OCI-LY1 (cell line): ENCODE results near the gene MUTYH.
A peak's percentile ranks its signal among the peaks of the same experiment; 100 is the strongest.

Experiments used
- H2AFZ ChIP-seq: fragments of 200-600 bp; sonication (generic), shearing (Covaris generic); 2 replicates; pipeline ENCODE4 v1.6.0; 2014; ENCODE audit warnings: antibody characterized with exemption, mild to moderate bottlenecking, low read length
- H3F3A ChIP-seq: fragments of 200-600 bp; sonication (generic), shearing (Covaris generic); 2 replicates; pipeline ENCODE4 v1.6.0; 2014; ENCODE audit warnings: mild to moderate bottlenecking, antibody characterized with exemption, low read length, moderate library complexity; ENCODE audit not compliant: insufficient read depth
- H3K27ac ChIP-seq: fragments of 200-600 bp; sonication (generic); 2 replicates; pipeline ENCODE4 v1.5.1; 2014; ENCODE audit warnings: low read length, mixed run types, mild to moderate bottlenecking, low read depth; ENCODE audit not compliant: poor library complexity, severe bottlenecking
- H3K27me3 ChIP-seq: fragments of 200-600 bp; sonication (generic); 2 replicates; pipeline ENCODE4 v1.6.0; 2014; ENCODE audit warnings: antibody characterized with exemption, mild to moderate bottlenecking, low read length, moderate library complexity; ENCODE audit not compliant: insufficient read depth
- H3K36me3 ChIP-seq: fragments of 200-600 bp; sonication (generic); 2 replicates; pipeline ENCODE4 v1.6.1; 2014; ENCODE audit warnings: mild to moderate bottlenecking, antibody characterized with exemption, low read length, moderate library complexity, mixed read lengths; ENCODE audit not compliant: insufficient read depth
- H3K4me1 ChIP-seq: fragments of 200-600 bp; sonication (generic); 2 replicates; pipeline ENCODE4 v1.5.1; 2014; ENCODE audit warnings: mild to moderate bottlenecking, low read length, moderate library complexity; ENCODE audit not compliant: insufficient read depth, severe bottlenecking
- H3K4me2 ChIP-seq: fragments of 200-600 bp; sonication (generic), shearing (Covaris generic); 2 replicates; pipeline ENCODE4 v1.6.1; 2014; ENCODE audit warnings: low read length
- H3K4me3 ChIP-seq: fragments of 200-600 bp; sonication (generic); 2 replicates; pipeline ENCODE4 v1.5.1; 2014; ENCODE audit warnings: low read length, low read depth, mild to moderate bottlenecking, mixed read lengths; ENCODE audit not compliant: poor library complexity, severe bottlenecking
- H3K79me2 ChIP-seq: fragments of 200-600 bp; shearing (Covaris generic); 2 replicates; pipeline ENCODE4 v1.6.1; 2016; ENCODE audit warnings: mixed run types, low read length, mixed read lengths; ENCODE audit not compliant: insufficient read depth
- H3K9ac ChIP-seq: fragments of 200-600 bp; sonication (generic), shearing (Covaris generic); 2 replicates; pipeline ENCODE4 v1.6.1; 2014; ENCODE audit warnings: mild to moderate bottlenecking, low read length, mixed read lengths
- H3K9me2 ChIP-seq: fragments of 200-600 bp; sonication (generic), shearing (Covaris generic); 2 replicates; pipeline ENCODE4 v1.6.1; 2014; ENCODE audit warnings: low read depth, mild to moderate bottlenecking, low read length, mixed read lengths
- H3K9me3 ChIP-seq: fragments of 200-600 bp; shearing (Covaris generic); 2 replicates; pipeline ENCODE4 v1.6.1; 2014; ENCODE audit warnings: low read length, mixed read lengths
- H4K20me1 ChIP-seq: fragments of 200-600 bp; sonication (generic), shearing (Covaris generic); 2 replicates; pipeline ENCODE4 v1.6.0; 2016; ENCODE audit warnings: mild to moderate bottlenecking, low read length; ENCODE audit not compliant: insufficient read depth
- CTCF ChIP-seq: fragments of 200-600 bp; sonication (generic), shearing (Covaris generic); IDR thresholded peaks from 2 replicates; pipeline ENCODE4 v1.5.1; 2017; ENCODE audit warnings: mild to moderate bottlenecking, antibody characterized with exemption, low read length, moderate library complexity, mixed read lengths
- EZH2 ChIP-seq: fragments of 200-600 bp; sonication (generic), shearing (Covaris generic); IDR thresholded peaks from 2 replicates; pipeline ENCODE4 v1.8.0; 2017; ENCODE audit warnings: borderline replicate concordance, mixed run types, mild to moderate bottlenecking, antibody characterized with exemption, low read length, moderate library complexity, mixed read lengths

MUTYH gene

GRCh38 chr1:45344499-45344898, 4.3 kb upstream of the MUTYH start:
- TF ChIP-seq CTCF (no peak), EZH2 (no peak)
- Histone ChIP-seq H3K9ac (no peak overlapping the region), H3K9me3 (no peaks in the 10 kb centered on the region), H3K36me3 (peaks cover 45% of the 10 kb centered on the region), H3K27me3 (no peaks in the 10 kb centered on the region), H4K20me1 (no peaks in the 10 kb centered on the region), H3K27ac (no peak overlapping the region), H2AFZ (no peak overlapping the region), H3K4me3 (no peak overlapping the region), H3K79me2 (peaks cover 5% of the 10 kb centered on the region), H3F3A (no peaks in the 10 kb centered on the region), H3K9me2 (no peaks in the 10 kb centered on the region), H3K4me2 (no peak overlapping the region), H3K4me1 (peaks cover 13% of the 10 kb centered on the region)

DNA sequence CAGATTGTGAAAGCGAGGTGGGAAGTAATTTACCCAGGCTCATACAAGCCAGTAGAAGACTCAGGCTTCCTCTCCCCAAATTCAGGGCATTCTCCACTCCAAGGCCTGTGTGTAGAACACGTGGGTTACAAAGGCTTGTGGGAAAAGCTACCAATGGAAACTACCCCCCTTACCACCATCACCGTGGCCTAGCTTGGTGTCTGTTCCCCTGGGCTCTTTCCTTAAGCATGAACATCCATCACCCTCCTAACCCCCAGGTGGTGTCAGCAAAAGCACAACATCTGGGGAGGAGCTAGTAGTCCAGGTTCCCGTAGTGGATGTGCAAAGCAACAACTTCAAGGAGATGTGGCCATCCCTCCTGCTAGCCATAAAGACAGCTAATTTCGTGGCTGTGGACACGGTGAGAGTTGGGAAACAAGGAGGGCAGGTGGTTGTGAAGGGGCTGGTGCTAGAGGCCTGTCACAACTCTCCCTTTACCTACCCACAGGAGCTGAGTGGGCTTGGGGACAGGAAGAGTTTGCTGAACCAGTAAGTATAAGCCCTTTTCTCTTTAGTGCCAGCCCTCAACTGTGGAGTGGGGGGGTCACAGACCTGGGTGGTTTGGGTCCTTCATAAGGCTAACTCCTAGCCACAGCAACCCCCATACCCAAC, 701 bp upstream of the MUTYH start:
- H3K27me3 ChIP-seq: no peaks in the 10 kb centered on the region
- no peak overlapping the region for H2AFZ ChIP-seq
- TF ChIP-seq CTCF (peak; percentile 17; the same call in 1 of the 2 replicates), EZH2 (no peak)
- H3K9me2 ChIP-seq: no peaks in the 10 kb centered on the region
- peak overlapping the region; percentile 84 for H3K27ac ChIP-seq
- peaks cover 5% of the 10 kb centered on the region for H3K79me2 ChIP-seq
- peak overlapping the region; percentile 99 for H3K9ac ChIP-seq
- no peaks in the 10 kb centered on the region for H3K9me3 ChIP-seq
- peak overlapping the region; percentile 99 for H3K4me3 ChIP-seq
- H4K20me1 ChIP-seq: no peaks in the 10 kb centered on the region
- H3K36me3 ChIP-seq: peaks cover 51% of the 10 kb centered on the region
- peak overlapping the region; percentile 99 for H3K4me2 ChIP-seq
- H3K4me1 ChIP-seq: peaks cover 24% of the 10 kb centered on the region
- H3F3A ChIP-seq: no peaks in the 10 kb centered on the region

GRCh38 chr1:45337630-45338325, 2.5 kb downstream of the MUTYH start:
- Histone ChIP-seq H3K4me1 (peaks cover 33% of the 10 kb centered on the region), H2AFZ (no peak overlapping the region), H3K36me3 (peaks cover 31% of the 10 kb centered on the region), H3K79me2 (peaks cover 5% of the 10 kb centered on the region), H3K4me3 (no peak overlapping the region), H4K20me1 (no peaks in the 10 kb centered on the region), H3K4me2 (no peak overlapping the region), H3K9me3 (no peaks in the 10 kb centered on the region), H3K9ac (no peak overlapping the region), H3K27ac (no peak overlapping the region), H3F3A (no peaks in the 10 kb centered on the region), H3K27me3 (no peaks in the 10 kb centered on the region), H3K9me2 (no peaks in the 10 kb centered on the region)
- TF ChIP-seq EZH2 (no peak), CTCF (no peak)
